ENCODE measurements around the gene RAI2. TPM values are rescaled to one million over a fixed set of nuclear protein-coding genes. Genes with fewer than 3 reads are reported as not detected.

The RAI2 gene
- total RNA-seq, 1 donor from 2014 or later = 23.6 TPM

GRCh38 chrX:17842769-17843525, 18.2 kb downstream of the RAI2 start:
- DNase-seq = no peak
- intact Hi-C loops (cut with micrococcal nuclease) = no loop called here
- Histone ChIP-seq H3K27ac (replicated peaks) (peak overlapping the region; percentile 64), H3K9me3 (replicated peaks) (no peaks in the 10 kb centered on the region), H3K27me3 (ENCODE audit: low read depth) (no peaks in the 10 kb centered on the region), H3K36me3 (no peaks in the 10 kb centered on the region), H3K4me1 (peaks cover 28% of the 10 kb centered on the region), H3K4me3 (no peak overlapping the region)
- no peak for TF ChIP-seq CTCF (IDR thresholded peaks at IDR 0.05; ENCODE audit: borderline replicate concordance)

- Histone ChIP-seq H3K4me1 (peaks cover 18% of the 10 kb centered on the region), H3K36me3 (no peaks in the 10 kb centered on the region), H3K27ac (replicated peaks) (no peak overlapping the region), H3K4me3 (no peak overlapping the region), H3K9me3 (replicated peaks) (no peaks in the 10 kb centered on the region), H3K27me3 (ENCODE audit: low read depth) (no peaks in the 10 kb centered on the region)
- intact Hi-C loops (cut with micrococcal nuclease) = no loop called here
- no peak for DNase-seq
- TF ChIP-seq CTCF (IDR thresholded peaks at IDR 0.05; ENCODE audit: borderline replicate concordance) = no peak
Observed at GRCh38 chrX:17839269-17839668, 21.8 kb downstream of the RAI2 start.

GRCh38 chrX:17836830-17837229, 24.3 kb downstream of the RAI2 start:
- no peak overlapping the region for H3K27ac ChIP-seq (replicated peaks)
- H3K27me3 ChIP-seq (ENCODE audit: low read depth) = no peaks in the 10 kb centered on the region
- H3K4me1 ChIP-seq = peaks cover under 1% of the 10 kb centered on the region
- no peak overlapping the region for H3K4me3 ChIP-seq
- no peak for DNase-seq
- no peak for TF ChIP-seq CTCF (IDR thresholded peaks at IDR 0.05; ENCODE audit: borderline replicate concordance)
- no peaks in the 10 kb centered on the region for H3K9me3 ChIP-seq (replicated peaks)
- intact Hi-C loops (cut with micrococcal nuclease) = no loop called here
- H3K36me3 ChIP-seq = no peaks in the 10 kb centered on the region

- no peak for DNase-seq
- intact Hi-C loops (cut with micrococcal nuclease) = no loop called here
- Histone ChIP-seq H3K4me3 (no peak overlapping the region), H3K4me1 (peaks cover 26% of the 10 kb centered on the region), H3K27me3 (ENCODE audit: low read depth) (no peaks in the 10 kb centered on the region), H3K27ac (replicated peaks) (no peak overlapping the region), H3K9me3 (replicated peaks) (no peaks in the 10 kb centered on the region), H3K36me3 (no peaks in the 10 kb centered on the region)
- no peak for TF ChIP-seq CTCF (IDR thresholded peaks at IDR 0.05; ENCODE audit: borderline replicate concordance)
Observed at GRCh38 chrX:17833954-17834353, 27.1 kb downstream of the RAI2 start.

- DNase-seq = no peak
- intact Hi-C loops (cut with micrococcal nuclease) = no loop called here
- H3K27me3 ChIP-seq (ENCODE audit: low read depth) = no peaks in the 10 kb centered on the region
- peak overlapping the region; percentile 51 for H3K27ac ChIP-seq (replicated peaks)
- no peaks in the 10 kb centered on the region for H3K9me3 ChIP-seq (replicated peaks)
- H3K4me1 ChIP-seq = peaks cover 26% of the 10 kb centered on the region
- H3K36me3 ChIP-seq = no peaks in the 10 kb centered on the region
- H3K4me3 ChIP-seq = no peak overlapping the region
- TF ChIP-seq CTCF (IDR thresholded peaks at IDR 0.05; ENCODE audit: borderline replicate concordance) = no peak
Observed at GRCh38 chrX:17831255-17831654, 29.8 kb downstream of the RAI2 start.
